Activated CD4-positive, alpha-beta T cell treated with anti-CD3 and anti-CD28 coated beads, Interleukin-2, Interleukin-4, amounts not matched to agents 100 ng/mL and 50 ng/mL, durations not matched to agents 16 hours and 8 hours (primary cell): ENCODE results near the gene CARNS1.
"Not testable (repeated sequence)": the region's sequence is repeated elsewhere in the genome, so short reads cannot be mapped to it uniquely, and the experiment has no call there.

Experiments used
- DNase-seq: peaks from one replicate; pipeline ENCODE4 v3.0.0-alpha.2; 2020; ENCODE audit warnings: low spot score

CARNS1 gene

GRCh38 chr11:67465530-67465929 is 50.1 kb downstream of the CARNS1 start:
- DNase-seq = not testable (repeated sequence)

- DNase-seq = no peak
Measured at GRCh38 chr11:67466367-67466766, 50.9 kb downstream of the CARNS1 start.

GRCh38 chr11:67466962-67467771 is 51.7 kb downstream of the CARNS1 start:
- DNase-seq = no peak

GRCh38 chr11:67468056-67468455 is 52.6 kb downstream of the CARNS1 start:
- no peak for DNase-seq

GRCh38 chr11:67468456-67468758 is 52.9 kb downstream of the CARNS1 start:
- DNase-seq = no peak

GRCh38 chr11:67468759-67469507 is 53.5 kb downstream of the CARNS1 start, which contains the start of gene TMEM134:
Gene TMEM134 (minus strand): TSS chr11:67469251. CDS start chr11:67469192, 59 bp downstream.
- DNase-seq = peak; percentile 95

- DNase-seq = no peak
Measured at GRCh38 chr11:67469508-67469811, 54.0 kb downstream of the CARNS1 start.

- DNase-seq = no peak
Measured at GRCh38 chr11:67470337-67471002, 55.0 kb downstream of the CARNS1 start.

GRCh38 chr11:67472882-67473281 is 57.4 kb downstream of the CARNS1 start:
- no peak for DNase-seq
